SK-N-MC (cell line): ENCODE results near the gene LYPD6.

Experiments used
- DNase-seq: peaks from one replicate; pipeline ENCODE4 v3.0.0-alpha.2; 2011; ENCODE audit warnings: low read depth, low spot score
- H3K27ac ChIP-seq: fragments of 200-600 bp; sonication (generic); 2 replicates; pipeline ENCODE4 v1.5.1; 2016; ENCODE audit warnings: mixed run types
- H3K36me3 ChIP-seq: fragments of 200-600 bp; sonication (generic); 2 replicates; pipeline ENCODE4 v1.6.1; 2017; ENCODE audit warnings: antibody characterized with exemption, low read length, mixed read lengths; ENCODE audit not compliant: insufficient read depth
- H3K4me3 ChIP-seq: fragments of 200-600 bp; sonication (generic); 2 replicates; pipeline ENCODE4 v1.5.1; 2016
- H3K9ac ChIP-seq: fragments of 200-600 bp; sonication (generic); 2 replicates; pipeline ENCODE4 v1.8.0; 2017; ENCODE audit warnings: mixed run types, mixed read lengths; ENCODE audit not compliant: insufficient read length
- H3K9me3 ChIP-seq: fragments of 200-600 bp; sonication (generic); 2 replicates; pipeline ENCODE4 v1.6.1; 2017; ENCODE audit warnings: low read depth, mild to moderate bottlenecking, antibody characterized with exemption, low read length, moderate library complexity, mixed read lengths
- EZH2 ChIP-seq: fragments of 200-600 bp; sonication (generic); IDR thresholded peaks from one replicate; pipeline ENCODE4 v1.6.1; 2017; ENCODE audit warnings: antibody characterized with exemption
- FOXP2 ChIP-seq: optimal IDR thresholded peaks from 2 replicates; pipeline ENCODE3; 2011; ENCODE audit warnings: mild to moderate bottlenecking, moderate library complexity; ENCODE audit not compliant: insufficient read depth; ENCODE audit errors: extremely low read length, control extremely low read depth
- POLR2AphosphoS5 ChIP-seq: IDR thresholded peaks from 2 replicates; pipeline ENCODE4 v1.6.1; 2012; ENCODE audit warnings: mild to moderate bottlenecking, low read depth, low read length, borderline replicate concordance

Gene LYPD6

GRCh38 chr2:149409506-149409905 is 79.1 kb downstream of the LYPD6 start:
- Histone ChIP-seq H3K27ac (no peak overlapping the region), H3K9ac (no peak overlapping the region), H3K36me3 (no peaks in the 10 kb centered on the region), H3K9me3 (no peaks in the 10 kb centered on the region), H3K4me3 (no peak overlapping the region)
- DNase-seq, result no peak
- TF ChIP-seq FOXP2 (no peak), EZH2 (no peak), POLR2AphosphoS5 (no peak)

- DNase-seq, result no peak
- no peaks in the 10 kb centered on the region for H3K9me3 ChIP-seq
- no peak overlapping the region for H3K9ac ChIP-seq
- no peaks in the 10 kb centered on the region for H3K36me3 ChIP-seq
- H3K4me3 ChIP-seq, result no peak overlapping the region
- no peak for TF ChIP-seq EZH2
- no peak for TF ChIP-seq POLR2AphosphoS5
- TF ChIP-seq FOXP2, result no peak
- no peak overlapping the region for H3K27ac ChIP-seq
Observed at GRCh38 chr2:149410701-149411484, 80.5 kb downstream of the LYPD6 start.

GRCh38 chr2:149413487-149413886 is 83.1 kb downstream of the LYPD6 start:
- Histone ChIP-seq H3K4me3 (no peak overlapping the region), H3K9ac (no peak overlapping the region), H3K27ac (no peak overlapping the region), H3K9me3 (no peaks in the 10 kb centered on the region), H3K36me3 (no peaks in the 10 kb centered on the region)
- TF ChIP-seq POLR2AphosphoS5 (no peak), EZH2 (no peak), FOXP2 (no peak)
- DNase-seq, result no peak

- no peak overlapping the region for H3K4me3 ChIP-seq
- TF ChIP-seq FOXP2 (no peak), EZH2 (no peak), POLR2AphosphoS5 (no peak)
- no peaks in the 10 kb centered on the region for H3K9me3 ChIP-seq
- H3K36me3 ChIP-seq, result no peaks in the 10 kb centered on the region
- DNase-seq, result no peak
- H3K27ac ChIP-seq, result no peak overlapping the region
- H3K9ac ChIP-seq, result no peak overlapping the region
Observed at GRCh38 chr2:149415086-149415485, 84.7 kb downstream of the LYPD6 start.

- no peak for TF ChIP-seq EZH2
- Histone ChIP-seq H3K27ac (no peak overlapping the region), H3K36me3 (no peaks in the 10 kb centered on the region), H3K9ac (no peak overlapping the region), H3K4me3 (no peak overlapping the region), H3K9me3 (no peaks in the 10 kb centered on the region)
- no peak for DNase-seq
Observed at GRCh38 chr2:149418065-149418464, 87.7 kb downstream of the LYPD6 start.

GRCh38 chr2:149420053-149420963 is 89.9 kb downstream of the LYPD6 start:
- Histone ChIP-seq H3K27ac (no peak overlapping the region), H3K36me3 (no peaks in the 10 kb centered on the region), H3K9ac (no peak overlapping the region), H3K9me3 (no peaks in the 10 kb centered on the region), H3K4me3 (no peak overlapping the region)
- DNase-seq, result no peak
- TF ChIP-seq EZH2 (no peak), POLR2AphosphoS5 (no peak), FOXP2 (no peak)

GRCh38 chr2:149421791-149422190 is 91.4 kb downstream of the LYPD6 start:
- Histone ChIP-seq H3K27ac (no peak overlapping the region), H3K9me3 (no peaks in the 10 kb centered on the region), H3K36me3 (no peaks in the 10 kb centered on the region), H3K9ac (no peak overlapping the region), H3K4me3 (no peak overlapping the region)
- no peak for DNase-seq
- no peak for TF ChIP-seq FOXP2
- TF ChIP-seq EZH2, result no peak
- TF ChIP-seq POLR2AphosphoS5, result no peak

- Histone ChIP-seq H3K36me3 (no peaks in the 10 kb centered on the region), H3K27ac (no peak overlapping the region), H3K4me3 (no peak overlapping the region), H3K9ac (no peak overlapping the region), H3K9me3 (no peaks in the 10 kb centered on the region)
- no peak for DNase-seq
- no peak for TF ChIP-seq EZH2
- TF ChIP-seq FOXP2, result no peak
- no peak for TF ChIP-seq POLR2AphosphoS5
Observed at GRCh38 chr2:149422337-149422990, 92.1 kb downstream of the LYPD6 start.
